Vagina (tissue), 2 donors: ENCODE data around the gene ZNF605.
"Not testable (repeated sequence)": the region's sequence is repeated elsewhere in the genome, so short reads cannot be mapped to it uniquely, and the experiment has no call there.

ENCODE experiments used
- POLR2A ChIP-seq, 2 donors: fragments of 450-650 bp; IDR thresholded peaks; one replicate each; pipeline ENCODE4 v1.6.1; 2017; ENCODE audit warnings: antibody characterized with exemption in 2 of 2, mild to moderate bottlenecking in 2 of 2, moderate library complexity in 2 of 2
- POLR2AphosphoS5 ChIP-seq, 2 donors: sonication (generic); formaldehyde crosslinking; IDR thresholded peaks; one replicate each; pipeline ENCODE4 v1.9.0; 2017; ENCODE audit warnings: antibody characterized with exemption in 2 of 2, mild to moderate bottlenecking in 2 of 2, low read depth in 1 of 2; ENCODE audit not compliant: insufficient read depth in 1 of 2
- TF ChIP-seq, protein P1 (sequence below), 3 experiments: fragments of 450-650 bp in 2 of 3; fragments of 200-600 bp in 1 of 3; sonication (generic) in 1 of 3; IDR thresholded peaks; one replicate each; pipeline ENCODE4 v1.5.1; 2017 to 2019; ENCODE audit warnings: antibody characterized with exemption in 3 of 3, mild to moderate bottlenecking in 2 of 3, moderate library complexity in 2 of 3

DNA sequence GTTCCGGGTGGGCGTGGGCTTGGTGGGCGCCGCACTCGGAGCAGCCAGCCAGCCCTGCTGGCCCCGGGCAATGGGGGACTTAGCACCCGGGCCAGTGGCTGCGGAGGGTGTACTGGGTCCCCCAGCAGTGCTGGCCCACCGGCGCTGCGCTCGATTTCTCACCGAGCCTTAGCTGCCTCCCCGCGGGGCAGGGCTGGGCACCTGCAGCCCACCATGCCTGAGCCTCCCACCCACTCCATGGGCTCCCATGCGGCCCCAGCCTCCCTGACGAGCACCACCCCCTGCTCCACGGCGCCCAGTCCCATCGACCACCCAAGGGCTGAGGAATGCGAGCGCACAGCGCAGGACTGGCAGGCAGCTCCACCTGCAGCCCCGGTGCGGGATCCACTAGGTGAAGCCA lies 17.3 kb downstream of the ZNF605 start:
- TF ChIP-seq, protein P1, sequence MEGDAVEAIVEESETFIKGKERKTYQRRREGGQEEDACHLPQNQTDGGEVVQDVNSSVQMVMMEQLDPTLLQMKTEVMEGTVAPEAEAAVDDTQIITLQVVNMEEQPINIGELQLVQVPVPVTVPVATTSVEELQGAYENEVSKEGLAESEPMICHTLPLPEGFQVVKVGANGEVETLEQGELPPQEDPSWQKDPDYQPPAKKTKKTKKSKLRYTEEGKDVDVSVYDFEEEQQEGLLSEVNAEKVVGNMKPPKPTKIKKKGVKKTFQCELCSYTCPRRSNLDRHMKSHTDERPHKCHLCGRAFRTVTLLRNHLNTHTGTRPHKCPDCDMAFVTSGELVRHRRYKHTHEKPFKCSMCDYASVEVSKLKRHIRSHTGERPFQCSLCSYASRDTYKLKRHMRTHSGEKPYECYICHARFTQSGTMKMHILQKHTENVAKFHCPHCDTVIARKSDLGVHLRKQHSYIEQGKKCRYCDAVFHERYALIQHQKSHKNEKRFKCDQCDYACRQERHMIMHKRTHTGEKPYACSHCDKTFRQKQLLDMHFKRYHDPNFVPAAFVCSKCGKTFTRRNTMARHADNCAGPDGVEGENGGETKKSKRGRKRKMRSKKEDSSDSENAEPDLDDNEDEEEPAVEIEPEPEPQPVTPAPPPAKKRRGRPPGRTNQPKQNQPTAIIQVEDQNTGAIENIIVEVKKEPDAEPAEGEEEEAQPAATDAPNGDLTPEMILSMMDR (IDR thresholded peaks at IDR 0.05), result not testable (repeated sequence)
- not testable (repeated sequence) for TF ChIP-seq POLR2A (IDR thresholded peaks at IDR 0.05); POLR2AphosphoS5 (IDR thresholded peaks at IDR 0.05; ENCODE audit: insufficient read depth in 1 of 2, low read depth in 1 of 2)
